Fibroblast of lung (primary cell): Measurements from ENCODE around the gene LYPD5. TPM values are rescaled to one million over a fixed set of nuclear protein-coding genes. Genes with fewer than 3 reads are reported as not detected.

Source experiments
- DNase-seq, 2 donors: peaks; one replicate each; pipeline versions ENCODE4 v3.0.0 to v3.0.0-alpha.2; 2010; ENCODE audit warnings: low read depth in 2 of 2
- H2AFZ ChIP-seq: 2 replicates; pipeline ENCODE4 v1.5.1; 2012; ENCODE audit warnings: low read length, control low read depth, inconsistent platforms
- H3K27ac ChIP-seq: 2 replicates; pipeline ENCODE4 v1.5.1; 2011; ENCODE audit warnings: low read length, control low read depth; ENCODE audit not compliant: insufficient read depth
- H3K27me3 ChIP-seq: 2 replicates; pipeline ENCODE4 v1.5.1; 2011; ENCODE audit warnings: mild to moderate bottlenecking, low read length; ENCODE audit not compliant: control insufficient read depth, insufficient read depth
- H3K36me3 ChIP-seq: 2 replicates; pipeline ENCODE4 v1.5.1; 2011; ENCODE audit warnings: low read length; ENCODE audit not compliant: control insufficient read depth, insufficient read depth
- H3K4me1 ChIP-seq: 2 replicates; pipeline ENCODE4 v1.5.1; 2011; ENCODE audit warnings: low read length; ENCODE audit not compliant: control insufficient read depth, insufficient read depth; ENCODE audit errors: extremely low read depth
- H3K4me2 ChIP-seq: 2 replicates; pipeline ENCODE4 v1.5.1; 2011; ENCODE audit warnings: low read length, control low read depth; ENCODE audit not compliant: insufficient read depth; ENCODE audit errors: extremely low read depth
- H3K4me3 ChIP-seq, 4 experiments: fragments of 200-600 bp in 1 of 4; sonication (generic) in 1 of 4; replicated peaks in 1 of 4; 2 replicates each; pipeline ENCODE4 v1.5.1; 2011 to 2016; ENCODE audit warnings: low read length in 4 of 4, low read depth in 3 of 4, mild to moderate bottlenecking in 3 of 4, control low read depth in 2 of 4, inconsistent platforms in 1 of 4, mixed read lengths in 1 of 4; ENCODE audit not compliant: insufficient read depth in 1 of 4; ENCODE audit errors: control extremely low read depth in 1 of 4
- H3K79me2 ChIP-seq: 2 replicates; pipeline ENCODE4 v1.5.1; 2012; ENCODE audit warnings: mild to moderate bottlenecking, low read length, inconsistent platforms; ENCODE audit not compliant: control insufficient read depth, insufficient read depth
- H3K9ac ChIP-seq: 2 replicates; pipeline ENCODE4 v1.5.1; 2011; ENCODE audit warnings: mild to moderate bottlenecking, low read length, control low read depth; ENCODE audit not compliant: insufficient read depth
- H3K9me3 ChIP-seq: 2 replicates; pipeline ENCODE4 v1.5.1; 2012; ENCODE audit warnings: low read depth, low read length; ENCODE audit not compliant: control insufficient read depth, insufficient read depth
- H4K20me1 ChIP-seq: 2 replicates; pipeline ENCODE4 v1.5.1; 2011; ENCODE audit warnings: low read length; ENCODE audit not compliant: control insufficient read depth, insufficient read depth; ENCODE audit errors: extremely low read depth
- EZH2 ChIP-seq: IDR thresholded peaks from 2 replicates; pipeline ENCODE4 v1.5.1; 2012; ENCODE audit warnings: low read length, control low read depth, mild to moderate bottlenecking; ENCODE audit errors: missing control alignments
- polyA plus RNA-seq, 2 donors: library from polyadenylated mRNA; depleted of rRNA in 1 of 2; stranded (reverse) in 1 of 2; unstranded in 1 of 2; fragments of >200 nt; gene quantifications; 2 replicates each; pipeline ENCODE4 v1.2.1, GENCODE V29; 2011 to 2012; ENCODE audit warnings: missing spikeins in 1 of 2
- total RNA-seq: library from RNA; depleted of rRNA; stranded (reverse); fragments of >200 nt; gene quantifications from 2 replicates; pipeline ENCODE4 v1.2.1, GENCODE V29; 2014
- TF ChIP-seq, protein P1 (sequence below), 2 donors: IDR thresholded peaks in 1 of 2; conservative IDR thresholded peaks in 1 of 2; 1 replicate in 1 of 2; 2 replicates in 1 of 2; pipeline ENCODE4 v1.5.1; 2011 to 2012; ENCODE audit warnings: low read length in 2 of 2, control low read depth in 1 of 2, inconsistent platforms in 1 of 2, low read depth in 1 of 2, mild to moderate bottlenecking in 1 of 2

LYPD5 gene
- total and polyA plus RNA-seq, 2 donors (not counting 1 experiment from before 2014, with no cell fraction given) = 0.37 to 0.50 TPM

GRCh38 chr19:43782311-43782660 is 20.0 kb downstream of the LYPD5 start:
- no peaks in the 10 kb centered on the region for H4K20me1 ChIP-seq
- H3K4me2 ChIP-seq = no peak overlapping the region
- TF ChIP-seq, protein P1, sequence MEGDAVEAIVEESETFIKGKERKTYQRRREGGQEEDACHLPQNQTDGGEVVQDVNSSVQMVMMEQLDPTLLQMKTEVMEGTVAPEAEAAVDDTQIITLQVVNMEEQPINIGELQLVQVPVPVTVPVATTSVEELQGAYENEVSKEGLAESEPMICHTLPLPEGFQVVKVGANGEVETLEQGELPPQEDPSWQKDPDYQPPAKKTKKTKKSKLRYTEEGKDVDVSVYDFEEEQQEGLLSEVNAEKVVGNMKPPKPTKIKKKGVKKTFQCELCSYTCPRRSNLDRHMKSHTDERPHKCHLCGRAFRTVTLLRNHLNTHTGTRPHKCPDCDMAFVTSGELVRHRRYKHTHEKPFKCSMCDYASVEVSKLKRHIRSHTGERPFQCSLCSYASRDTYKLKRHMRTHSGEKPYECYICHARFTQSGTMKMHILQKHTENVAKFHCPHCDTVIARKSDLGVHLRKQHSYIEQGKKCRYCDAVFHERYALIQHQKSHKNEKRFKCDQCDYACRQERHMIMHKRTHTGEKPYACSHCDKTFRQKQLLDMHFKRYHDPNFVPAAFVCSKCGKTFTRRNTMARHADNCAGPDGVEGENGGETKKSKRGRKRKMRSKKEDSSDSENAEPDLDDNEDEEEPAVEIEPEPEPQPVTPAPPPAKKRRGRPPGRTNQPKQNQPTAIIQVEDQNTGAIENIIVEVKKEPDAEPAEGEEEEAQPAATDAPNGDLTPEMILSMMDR (conservative IDR thresholded peaks at IDR 0.05 in 1 of 2, IDR thresholded peaks at IDR 0.05 in 1 of 2; ENCODE audit: low read depth in 1 of 2, low read length in 2 of 2) = no peak
- no peak for TF ChIP-seq EZH2
- H3K9me3 ChIP-seq = no peaks in the 10 kb centered on the region
- no peak overlapping the region for H3K9ac ChIP-seq
- peaks cover 17% of the 10 kb centered on the region for H3K4me1 ChIP-seq
- H2AFZ ChIP-seq = no peak overlapping the region
- H3K4me3 ChIP-seq = no peak overlapping the region
- no peaks in the 10 kb centered on the region for H3K36me3 ChIP-seq
- no peaks in the 10 kb centered on the region for H3K27me3 ChIP-seq
- H3K27ac ChIP-seq = no peak overlapping the region
- no peaks in the 10 kb centered on the region for H3K79me2 ChIP-seq
- no peak for DNase-seq

DNA sequence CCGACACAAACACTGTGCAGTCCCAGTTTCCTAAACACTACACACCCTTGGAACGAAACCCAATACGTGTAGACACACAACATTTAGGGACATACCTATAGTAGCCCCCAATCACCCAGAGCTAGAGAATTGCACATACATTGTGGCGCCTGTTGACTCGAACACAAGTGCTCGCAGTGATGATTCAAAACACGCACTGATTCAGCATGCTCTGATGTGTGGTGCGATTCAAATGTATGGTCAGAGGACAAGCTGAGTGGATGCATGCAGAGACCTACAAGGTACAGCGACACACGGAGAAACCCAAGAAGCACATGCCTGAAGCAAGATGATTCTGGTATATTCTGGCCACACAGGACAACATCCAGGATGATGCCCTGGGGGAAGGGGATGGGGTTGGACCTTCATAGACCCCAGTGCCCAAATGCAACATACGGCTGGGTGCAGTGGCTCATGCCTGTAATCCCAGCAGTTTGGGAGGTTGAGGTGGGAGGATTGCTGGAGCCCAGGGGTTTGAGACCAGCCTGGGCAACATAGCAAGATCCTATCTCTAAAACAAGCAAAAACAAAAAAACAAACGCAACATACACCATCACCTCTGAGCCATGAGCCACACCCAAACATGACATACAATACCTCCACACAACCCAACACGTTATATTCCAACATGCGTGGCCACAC is 20.5 kb downstream of the LYPD5 start:
- TF ChIP-seq, protein P1 (conservative IDR thresholded peaks at IDR 0.05 in 1 of 2, IDR thresholded peaks at IDR 0.05 in 1 of 2; ENCODE audit: low read depth in 1 of 2, low read length in 2 of 2) = no peak
- no peak for TF ChIP-seq EZH2
- DNase-seq = no peak
- H3K4me1 ChIP-seq = peaks cover 17% of the 10 kb centered on the region
- no peak overlapping the region for H3K4me3 ChIP-seq
- H3K36me3 ChIP-seq = no peaks in the 10 kb centered on the region
- no peak overlapping the region for H3K9ac ChIP-seq
- no peaks in the 10 kb centered on the region for H3K9me3 ChIP-seq
- no peaks in the 10 kb centered on the region for H3K79me2 ChIP-seq
- H3K27ac ChIP-seq = no peak overlapping the region
- H2AFZ ChIP-seq = no peak overlapping the region
- H3K27me3 ChIP-seq = no peaks in the 10 kb centered on the region
- no peak overlapping the region for H3K4me2 ChIP-seq
- no peaks in the 10 kb centered on the region for H4K20me1 ChIP-seq

DNA sequence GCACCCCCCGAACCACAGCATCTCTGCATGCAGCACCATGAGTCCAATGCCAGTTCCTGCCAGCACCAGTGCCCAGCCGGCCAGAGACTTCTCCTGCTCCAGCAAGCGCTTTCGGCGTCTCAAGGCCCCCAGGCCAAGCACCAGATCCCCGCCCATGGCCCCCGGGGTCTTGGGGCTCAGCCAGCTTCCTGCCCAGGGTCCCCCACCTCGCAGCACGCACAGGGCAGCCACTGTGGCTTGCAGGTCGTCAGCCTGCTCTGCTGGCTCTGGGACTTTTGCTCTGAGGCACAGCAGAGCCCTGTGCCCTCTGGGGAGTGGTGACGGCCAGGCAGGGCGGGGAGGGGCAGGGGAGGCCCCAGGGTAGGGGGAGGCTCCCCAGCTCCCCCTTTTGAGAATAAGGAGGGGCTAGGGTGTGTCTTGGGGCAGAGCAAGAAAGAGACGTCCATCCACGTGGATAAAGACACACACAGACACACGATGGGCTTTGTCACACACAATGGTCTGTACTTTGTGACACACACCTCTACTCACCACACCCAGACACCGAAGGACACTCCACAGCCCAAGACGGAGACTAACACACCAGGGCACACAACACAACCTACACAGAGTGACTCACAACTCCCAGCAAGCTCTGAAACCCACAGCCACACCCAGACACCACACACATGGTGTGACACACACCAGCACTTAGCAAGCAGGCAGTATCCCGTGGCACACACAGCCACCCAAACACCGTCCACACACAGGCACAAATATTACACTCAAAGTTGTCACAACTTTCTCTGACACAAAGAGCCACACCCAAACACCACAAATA is 21.3 kb downstream of the LYPD5 start, which contains the start of gene KCNN4:
KCNN4 (minus strand) TSS at position 268 of the 820 bp plus-strand sequence; CDS start at position 156, 112 bp downstream.
- Histone ChIP-seq H2AFZ (peak within 1 kb of the TSS; percentile 13), H3K79me2 (no peaks in the 10 kb centered on the region), H3K27me3 (no peaks in the 10 kb centered on the region), H3K4me1 (peaks cover 17% of the 10 kb centered on the region), H3K27ac (no peak within 1 kb of the TSS), H3K9ac (no peak within 1 kb of the TSS), H3K4me3 (peak within 1 kb of the TSS in 1 of 4 experiments; percentile 22), H3K36me3 (no peaks in the 10 kb centered on the region), H4K20me1 (no peaks in the 10 kb centered on the region), H3K4me2 (peak within 1 kb of the TSS; percentile 32), H3K9me3 (no peaks in the 10 kb centered on the region)
- DNase-seq = peak; percentile 54 to 91
- no peak for TF ChIP-seq EZH2
- TF ChIP-seq, protein P1 (conservative IDR thresholded peaks at IDR 0.05 in 1 of 2, IDR thresholded peaks at IDR 0.05 in 1 of 2; ENCODE audit: low read depth in 1 of 2, low read length in 2 of 2) = no peak
